Osteoblast (primary cell): ENCODE data around the gene SRP14. TPM values are rescaled to one million over a fixed set of nuclear protein-coding genes. Genes with fewer than 3 reads are reported as not detected.
"Not testable (repeated sequence)": the region's sequence is repeated elsewhere in the genome, so short reads cannot be mapped to it uniquely, and the experiment has no call there.

Experiments used
- DNase-seq: peaks from one replicate; pipeline ENCODE4 v3.0.0; 2011; ENCODE audit warnings: low spot score, mixed read lengths; ENCODE audit not compliant: insufficient read length; ENCODE audit errors: missing footprints
- H2AFZ ChIP-seq: 2 replicates; pipeline ENCODE4 v1.6.0; 2011; ENCODE audit warnings: mild to moderate bottlenecking, low read length
- H3K27ac ChIP-seq: 2 replicates; pipeline ENCODE4 v1.5.1; 2011; ENCODE audit warnings: mild to moderate bottlenecking, low read depth, low read length, moderate library complexity
- H3K27me3 ChIP-seq: 2 replicates; pipeline ENCODE4 v1.6.0; 2012; ENCODE audit warnings: mild to moderate bottlenecking, control low read depth, inconsistent platforms, low read length, moderate library complexity; ENCODE audit not compliant: insufficient read depth
- H3K36me3 ChIP-seq: 2 replicates; pipeline ENCODE4 v1.5.1; 2011; ENCODE audit warnings: mild to moderate bottlenecking, low read length, control low read depth, moderate library complexity; ENCODE audit not compliant: insufficient read depth
- H3K4me1 ChIP-seq: 2 replicates; pipeline ENCODE4 v1.5.1; 2011; ENCODE audit warnings: mild to moderate bottlenecking, low read length, control low read depth, moderate library complexity; ENCODE audit not compliant: insufficient read depth
- H3K4me2 ChIP-seq: 2 replicates; pipeline ENCODE4 v1.6.0; 2011; ENCODE audit warnings: mild to moderate bottlenecking, low read length; ENCODE audit not compliant: insufficient read depth
- H3K4me3 ChIP-seq: fragments of 200-600 bp; sonication (generic); 3 replicates; pipeline ENCODE4 v1.5.1; 2012; ENCODE audit warnings: mild to moderate bottlenecking, low read length, inconsistent platforms; ENCODE audit not compliant: insufficient read depth
- H3K79me2 ChIP-seq: 2 replicates; pipeline ENCODE4 v1.6.0; 2012; ENCODE audit warnings: mild to moderate bottlenecking, low read length, control low read depth, inconsistent platforms; ENCODE audit not compliant: insufficient read depth
- H3K9me3 ChIP-seq: 2 replicates; pipeline ENCODE4 v1.5.1; 2011; ENCODE audit warnings: low read depth, low read length, control low read depth
- H4K20me1 ChIP-seq: 2 replicates; pipeline ENCODE4 v1.6.0; 2012; ENCODE audit warnings: mild to moderate bottlenecking, low read length, control low read depth; ENCODE audit not compliant: insufficient read depth
- total RNA-seq: library from RNA; depleted of rRNA; stranded (reverse); fragments of >200 nt; gene quantifications from 2 replicates; pipeline ENCODE4 v1.2.3, GENCODE V29; 2012
- TF ChIP-seq, protein P1 (sequence below): IDR thresholded peaks from 2 replicates; pipeline ENCODE4 v1.5.1; 2011; ENCODE audit warnings: mild to moderate bottlenecking, low read depth, low read length, moderate library complexity; ENCODE audit errors: extremely low read depth

The SRP14 gene
- total RNA-seq, 1 donor, result 81.4 TPM

DNA sequence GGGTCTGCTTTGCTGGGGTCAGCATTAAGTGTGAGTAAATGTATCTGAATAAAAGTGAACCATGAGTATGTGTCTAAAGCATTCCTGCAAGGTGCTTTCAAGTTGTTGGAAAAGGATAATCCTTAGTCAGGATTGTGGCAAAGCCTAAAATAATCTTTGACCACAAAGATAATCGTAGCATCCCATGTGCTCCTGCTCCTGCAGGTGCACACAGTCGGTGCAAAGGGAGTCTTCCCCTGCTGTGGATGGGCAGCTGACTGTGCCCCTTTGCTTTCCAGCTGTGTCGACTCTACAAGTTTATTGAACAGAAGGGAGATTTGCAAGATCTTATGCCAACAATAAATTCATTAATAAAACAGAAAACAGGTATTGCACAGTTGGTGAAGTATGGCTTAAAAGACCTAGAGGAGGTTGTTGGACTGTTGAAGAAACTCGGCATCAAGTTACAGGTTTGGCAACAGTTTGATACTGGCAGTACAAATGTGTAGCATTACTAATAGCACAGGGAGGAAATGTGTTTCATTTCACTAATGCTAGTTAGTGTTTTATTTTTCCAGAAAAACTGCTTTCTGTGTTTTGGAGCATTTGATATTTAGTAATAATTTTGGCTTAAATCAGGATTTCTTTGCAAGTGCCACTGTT, 22.6 kb downstream of the SRP14 start:
- Histone ChIP-seq H3K9me3 (peaks cover 4% of the 10 kb centered on the region), H3K27ac (no peak overlapping the region), H3K79me2 (no peaks in the 10 kb centered on the region), H3K4me2 (no peak overlapping the region), H2AFZ (no peak overlapping the region), H4K20me1 (no peaks in the 10 kb centered on the region), H3K4me1 (no peaks in the 10 kb centered on the region), H3K27me3 (no peaks in the 10 kb centered on the region), H3K36me3 (peaks cover 91% of the 10 kb centered on the region), H3K4me3 (no peak overlapping the region)
- DNase-seq, result no peak
- TF ChIP-seq, protein P1, sequence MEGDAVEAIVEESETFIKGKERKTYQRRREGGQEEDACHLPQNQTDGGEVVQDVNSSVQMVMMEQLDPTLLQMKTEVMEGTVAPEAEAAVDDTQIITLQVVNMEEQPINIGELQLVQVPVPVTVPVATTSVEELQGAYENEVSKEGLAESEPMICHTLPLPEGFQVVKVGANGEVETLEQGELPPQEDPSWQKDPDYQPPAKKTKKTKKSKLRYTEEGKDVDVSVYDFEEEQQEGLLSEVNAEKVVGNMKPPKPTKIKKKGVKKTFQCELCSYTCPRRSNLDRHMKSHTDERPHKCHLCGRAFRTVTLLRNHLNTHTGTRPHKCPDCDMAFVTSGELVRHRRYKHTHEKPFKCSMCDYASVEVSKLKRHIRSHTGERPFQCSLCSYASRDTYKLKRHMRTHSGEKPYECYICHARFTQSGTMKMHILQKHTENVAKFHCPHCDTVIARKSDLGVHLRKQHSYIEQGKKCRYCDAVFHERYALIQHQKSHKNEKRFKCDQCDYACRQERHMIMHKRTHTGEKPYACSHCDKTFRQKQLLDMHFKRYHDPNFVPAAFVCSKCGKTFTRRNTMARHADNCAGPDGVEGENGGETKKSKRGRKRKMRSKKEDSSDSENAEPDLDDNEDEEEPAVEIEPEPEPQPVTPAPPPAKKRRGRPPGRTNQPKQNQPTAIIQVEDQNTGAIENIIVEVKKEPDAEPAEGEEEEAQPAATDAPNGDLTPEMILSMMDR, result no peak

DNA sequence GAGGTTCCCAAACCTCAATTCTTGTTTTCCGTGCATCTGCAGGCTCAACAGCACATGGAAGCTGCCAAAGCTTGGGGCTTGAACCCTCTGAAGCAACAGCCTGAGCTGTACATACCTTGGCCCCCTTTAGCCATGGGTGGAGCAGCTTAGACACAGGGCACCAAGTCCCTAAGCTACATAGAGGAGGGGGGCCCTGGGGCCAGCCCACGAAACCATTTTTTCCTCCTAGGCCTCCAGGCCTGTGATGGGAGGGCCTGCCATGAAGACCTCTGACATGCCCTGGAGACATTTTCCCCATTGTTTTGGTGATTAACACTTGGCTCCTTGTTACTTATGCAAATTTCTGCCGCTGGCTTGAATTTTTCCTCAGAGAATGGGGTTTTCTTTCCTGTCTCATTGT, 24.6 kb downstream of the SRP14 start:
- Histone ChIP-seq H3K9me3 (peaks cover 4% of the 10 kb centered on the region), H3K4me2 (no peak overlapping the region), H2AFZ (no peak overlapping the region), H3K4me1 (peaks cover 6% of the 10 kb centered on the region), H3K27me3 (no peaks in the 10 kb centered on the region), H3K36me3 (peaks cover 88% of the 10 kb centered on the region), H3K27ac (no peak overlapping the region), H3K79me2 (no peaks in the 10 kb centered on the region), H3K4me3 (no peak overlapping the region), H4K20me1 (no peaks in the 10 kb centered on the region)
- DNase-seq, result no peak
- TF ChIP-seq, protein P1, result no peak

DNA sequence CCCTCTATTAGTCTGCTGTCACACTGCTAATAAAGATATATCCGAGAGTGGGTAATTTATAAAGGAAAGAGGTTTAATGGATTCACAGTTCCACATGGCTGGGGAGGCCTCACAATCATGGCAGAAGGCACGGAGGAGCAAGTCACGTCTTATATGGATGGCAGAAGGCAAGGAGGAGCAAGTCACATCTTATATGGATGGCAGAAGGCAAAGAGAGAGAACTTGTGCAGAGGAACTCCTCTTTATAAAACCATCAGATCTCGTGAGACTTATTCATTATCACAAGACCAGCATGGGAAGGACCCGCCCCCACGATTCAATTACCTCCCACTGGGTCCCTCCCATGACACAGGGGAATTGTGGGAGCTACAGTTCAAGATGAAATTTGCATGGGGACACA, 25.6 kb downstream of the SRP14 start:
- peaks cover 90% of the 10 kb centered on the region for H3K36me3 ChIP-seq
- H3K79me2 ChIP-seq, result not testable (repeated sequence)

DNA sequence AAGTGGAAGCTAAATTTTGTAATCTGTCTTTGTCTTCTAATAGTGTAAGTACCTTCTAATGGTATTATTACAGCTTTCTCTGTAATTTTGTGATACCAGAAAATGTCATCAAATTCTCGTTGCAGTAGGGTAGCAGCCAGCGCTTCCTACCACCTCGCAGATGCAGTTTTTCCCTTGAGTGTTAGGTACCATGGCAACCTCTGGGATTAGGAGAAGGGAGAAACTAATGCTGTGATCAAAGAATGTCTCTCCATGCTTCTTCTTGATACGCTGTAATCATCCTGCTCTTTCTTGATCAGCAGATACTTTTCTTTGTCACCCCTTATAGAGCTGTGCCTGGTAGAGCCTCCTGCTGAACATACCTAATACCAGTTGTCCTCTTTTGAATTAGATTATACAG, 27.7 kb downstream of the SRP14 start:
- Histone ChIP-seq H2AFZ (no peak overlapping the region), H3K27me3 (no peaks in the 10 kb centered on the region), H3K36me3 (peaks cover 87% of the 10 kb centered on the region), H3K9me3 (peaks cover 4% of the 10 kb centered on the region), H3K4me3 (no peak overlapping the region), H3K27ac (peak overlapping the region; percentile 13), H4K20me1 (no peaks in the 10 kb centered on the region), H3K4me2 (no peak overlapping the region), H3K79me2 (no peaks in the 10 kb centered on the region), H3K4me1 (peaks cover 18% of the 10 kb centered on the region)
- TF ChIP-seq, protein P1, result no peak
- no peak for DNase-seq

More for the DNA sequence above, 25.6 kb downstream of the SRP14 start:
- not testable (repeated sequence) for H3K4me3 ChIP-seq, H3K27ac ChIP-seq, H3K27me3 ChIP-seq, H3K4me1 ChIP-seq, DNase-seq, H3K9me3 ChIP-seq, H2AFZ ChIP-seq, H4K20me1 ChIP-seq, H3K4me2 ChIP-seq
